Activated naive CD8-positive, alpha-beta T cell treated with anti-CD3 and anti-CD28 coated beads, Interleukin-2, amount 50 U/mL, for 24 hours (primary cell): ENCODE data around the gene AGT.
"Not testable (repeated sequence)": the region's sequence is repeated elsewhere in the genome, so short reads cannot be mapped to it uniquely, and the experiment has no call there.

Experiments used
- ATAC-seq: fragments of 150-1000 bp; cut with Tn5 transposase; one replicate; pipeline ENCODE4 v1.10.0; 2021
- DNase-seq: peaks from one replicate; pipeline ENCODE4 v3.0.0; 2021
- H3K27ac Mint-ChIP-seq: one replicate; pipeline ENCODE4 v1.8.0; 2021; ENCODE audit warnings: mild to moderate bottlenecking, mixed read lengths
- H3K27me3 Mint-ChIP-seq: one replicate; pipeline ENCODE4 v1.8.0; 2021; ENCODE audit warnings: mixed read lengths
- H3K36me3 Mint-ChIP-seq: one replicate; pipeline ENCODE4 v1.8.0; 2021; ENCODE audit warnings: low read depth, mixed read lengths
- H3K4me1 Mint-ChIP-seq: one replicate; pipeline ENCODE4 v1.8.0; 2021; ENCODE audit warnings: mixed read lengths
- H3K4me3 Mint-ChIP-seq: one replicate; pipeline ENCODE4 v1.8.0; 2021; ENCODE audit warnings: mild to moderate bottlenecking, moderate library complexity, mixed read lengths
- H3K9me3 Mint-ChIP-seq: one replicate; pipeline ENCODE4 v1.8.0; 2021; ENCODE audit warnings: mixed read lengths

Gene AGT

GRCh38 chr1:230721849-230722522, 8.1 kb upstream of the AGT start:
- H3K9me3 Mint-ChIP-seq, ATAC-seq, H3K4me3 Mint-ChIP-seq, H3K27me3 Mint-ChIP-seq, H3K36me3 Mint-ChIP-seq, H3K27ac Mint-ChIP-seq, DNase-seq, H3K4me1 Mint-ChIP-seq: not testable (repeated sequence)

GRCh38 chr1:230717251-230717650, 3.3 kb upstream of the AGT start:
- peaks cover 23% of the 10 kb centered on the region for H3K27me3 Mint-ChIP-seq
- H3K4me3 Mint-ChIP-seq: no peak overlapping the region
- peaks cover 2% of the 10 kb centered on the region for H3K36me3 Mint-ChIP-seq
- DNase-seq (no peak), ATAC-seq (no peak)
- H3K4me1 Mint-ChIP-seq: no peaks in the 10 kb centered on the region
- peaks cover 12% of the 10 kb centered on the region for H3K9me3 Mint-ChIP-seq
- no peak overlapping the region for H3K27ac Mint-ChIP-seq

GRCh38 chr1:230716453-230716852, 2.5 kb upstream of the AGT start:
- not testable (repeated sequence) for H3K9me3 Mint-ChIP-seq, H3K27ac Mint-ChIP-seq, DNase-seq, H3K4me1 Mint-ChIP-seq, H3K36me3 Mint-ChIP-seq, ATAC-seq, H3K4me3 Mint-ChIP-seq
- peaks cover 23% of the 10 kb centered on the region for H3K27me3 Mint-ChIP-seq

- H3K9me3 Mint-ChIP-seq: peaks cover 7% of the 10 kb centered on the region
- DNase-seq (no peak), ATAC-seq (no peak)
- no peak overlapping the region for H3K4me3 Mint-ChIP-seq
- H3K27ac Mint-ChIP-seq: no peak overlapping the region
- peaks cover 20% of the 10 kb centered on the region for H3K27me3 Mint-ChIP-seq
- no peaks in the 10 kb centered on the region for H3K36me3 Mint-ChIP-seq
- H3K4me1 Mint-ChIP-seq: no peaks in the 10 kb centered on the region
Observed at GRCh38 chr1:230715510-230715909, 1.6 kb upstream of the AGT start.

GRCh38 chr1:230713547-230713914, 391 bp downstream of the AGT start:
- ATAC-seq: no peak
- H3K36me3 Mint-ChIP-seq: no peaks in the 10 kb centered on the region
- no peak for DNase-seq
- H3K27ac Mint-ChIP-seq: no peak overlapping the region
- peaks cover 7% of the 10 kb centered on the region for H3K9me3 Mint-ChIP-seq
- H3K4me1 Mint-ChIP-seq: no peaks in the 10 kb centered on the region
- peaks cover 15% of the 10 kb centered on the region for H3K27me3 Mint-ChIP-seq
- no peak overlapping the region for H3K4me3 Mint-ChIP-seq

- Mint-ChIP-seq H3K4me1 (no peaks in the 10 kb centered on the region), H3K27me3 (peaks cover 13% of the 10 kb centered on the region), H3K9me3 (peaks cover 7% of the 10 kb centered on the region), H3K36me3 (no peaks in the 10 kb centered on the region), H3K4me3 (no peak overlapping the region), H3K27ac (no peak overlapping the region)
- DNase-seq (no peak), ATAC-seq (no peak)
Observed at GRCh38 chr1:230713138-230713537, 784 bp downstream of the AGT start.

- ATAC-seq (no peak), DNase-seq (no peak)
- H3K27ac Mint-ChIP-seq: no peak overlapping the region
- H3K4me1 Mint-ChIP-seq: no peaks in the 10 kb centered on the region
- H3K9me3 Mint-ChIP-seq: peaks cover 7% of the 10 kb centered on the region
- no peak overlapping the region for H3K4me3 Mint-ChIP-seq
- H3K27me3 Mint-ChIP-seq: peaks cover 19% of the 10 kb centered on the region
- H3K36me3 Mint-ChIP-seq: no peaks in the 10 kb centered on the region
Observed at GRCh38 chr1:230712470-230712942, 1.4 kb downstream of the AGT start.

GRCh38 chr1:230711245-230711644, 2.7 kb downstream of the AGT start:
- DNase-seq (no peak), ATAC-seq (no peak)
- no peaks in the 10 kb centered on the region for H3K4me1 Mint-ChIP-seq
- no peak overlapping the region for H3K4me3 Mint-ChIP-seq
- H3K9me3 Mint-ChIP-seq: peaks cover 1% of the 10 kb centered on the region
- no peak overlapping the region for H3K27ac Mint-ChIP-seq
- peaks cover 14% of the 10 kb centered on the region for H3K27me3 Mint-ChIP-seq
- no peaks in the 10 kb centered on the region for H3K36me3 Mint-ChIP-seq

- H3K4me1 Mint-ChIP-seq: no peaks in the 10 kb centered on the region
- no peak overlapping the region for H3K4me3 Mint-ChIP-seq
- no peaks in the 10 kb centered on the region for H3K9me3 Mint-ChIP-seq
- no peaks in the 10 kb centered on the region for H3K36me3 Mint-ChIP-seq
- DNase-seq (no peak), ATAC-seq (no peak)
- H3K27ac Mint-ChIP-seq: no peak overlapping the region
- peaks cover 14% of the 10 kb centered on the region for H3K27me3 Mint-ChIP-seq
Observed at GRCh38 chr1:230710543-230710904, 3.4 kb downstream of the AGT start.

GRCh38 chr1:230709619-230710542, 4.0 kb downstream of the AGT start:
- no peak for ATAC-seq
- Mint-ChIP-seq H3K36me3 (no peaks in the 10 kb centered on the region), H3K4me3 (no peak overlapping the region), H3K9me3 (no peaks in the 10 kb centered on the region), H3K27ac (no peak overlapping the region), H3K27me3 (peaks cover 12% of the 10 kb centered on the region), H3K4me1 (no peaks in the 10 kb centered on the region)
- no peak for DNase-seq

GRCh38 chr1:230708631-230709580, 5.0 kb downstream of the AGT start:
- no peak for DNase-seq
- H3K4me3 Mint-ChIP-seq: no peak overlapping the region

GRCh38 chr1:230707732-230708630, 5.9 kb downstream of the AGT start:
- Mint-ChIP-seq H3K9me3 (no peaks in the 10 kb centered on the region), H3K27me3 (peaks cover 8% of the 10 kb centered on the region), H3K4me1 (no peaks in the 10 kb centered on the region), H3K27ac (no peak overlapping the region), H3K4me3 (no peak overlapping the region), H3K36me3 (no peaks in the 10 kb centered on the region)
- no peak for ATAC-seq
- no peak for DNase-seq

More at GRCh38 chr1:230708631-230709580, 5.0 kb downstream of the AGT start:
- Mint-ChIP-seq H3K4me1 (no peaks in the 10 kb centered on the region), H3K27me3 (peaks cover 10% of the 10 kb centered on the region), H3K36me3 (no peaks in the 10 kb centered on the region), H3K9me3 (no peaks in the 10 kb centered on the region), H3K27ac (no peak overlapping the region)
- ATAC-seq: no peak

- Mint-ChIP-seq H3K9me3 (no peaks in the 10 kb centered on the region), H3K4me3 (no peak overlapping the region), H3K36me3 (no peaks in the 10 kb centered on the region), H3K27ac (no peak overlapping the region), H3K4me1 (no peaks in the 10 kb centered on the region), H3K27me3 (peaks cover 6% of the 10 kb centered on the region)
- ATAC-seq: no peak
- no peak for DNase-seq
Observed at GRCh38 chr1:230706887-230707731, 6.8 kb downstream of the AGT start.
